Endothelial cell of umbilical vein (primary cell): ENCODE data around the gene TENM4. TPM values are rescaled to one million over a fixed set of nuclear protein-coding genes. Genes with fewer than 3 reads are reported as not detected.

Experiments used
- BruUV-seq: library from RNA; stranded (reverse); fragments of 400-500 nt; replicated peaks from 2 replicates; lab custom pipeline; 2021; lab: Mats Ljungman, UMichigan
- CTCF ChIA-PET: fragments of 300-600, 350-600 bp; sonication (Branson Sonifier 250); formaldehyde crosslinking; loops from one replicate; lab custom pipeline; 2021; ENCODE audit warnings: antibody characterized with exemption, inconsistent platforms; lab: Charles Lee
- POLR2A ChIA-PET: fragments of 300-600, 350-600 bp; sonication (Branson Sonifier 250); formaldehyde crosslinking; loops from one replicate; lab custom pipeline; 2021; ENCODE audit warnings: antibody characterized with exemption, inconsistent platforms; lab: Charles Lee
- DNase-seq: peaks from one replicate; pipeline ENCODE4 v3.0.0-alpha.2; 2011; ENCODE audit warnings: low read depth, low spot score
- FAIRE-seq: peaks from 2 replicates; lab custom pipeline; 2011; peaks lifted over from hg19 to GRCh38; lab: Jason Lieb, UNC
- H2AFZ ChIP-seq: 2 replicates; pipeline ENCODE4 v1.6.0; 2012; ENCODE audit warnings: low read depth, low read length, control low read depth, inconsistent platforms
- H3K27ac ChIP-seq: 2 replicates; pipeline ENCODE4 v1.5.1; 2011; ENCODE audit warnings: low read depth, mild to moderate bottlenecking, control low read depth, low read length, moderate library complexity; ENCODE audit not compliant: insufficient read depth
- H3K27me3 ChIP-seq, 2 experiments: 2 replicates each; pipeline versions ENCODE4 v1.6.0 to v1.6.1; 2011; ENCODE audit warnings: low read length in 2 of 2, mixed read lengths in 1 of 2; ENCODE audit not compliant: control insufficient read depth in 2 of 2, insufficient read depth in 2 of 2
- H3K36me3 ChIP-seq, 2 experiments: 2 replicates in 1 of 2; 3 replicates in 1 of 2; pipeline ENCODE4 v1.5.1; 2011; ENCODE audit warnings: low read length in 2 of 2, mild to moderate bottlenecking in 1 of 2, moderate library complexity in 1 of 2; ENCODE audit not compliant: control insufficient read depth in 2 of 2, insufficient read depth in 2 of 2; ENCODE audit errors: extremely low read depth in 1 of 2
- H3K4me1 ChIP-seq: 3 replicates; pipeline ENCODE4 v1.5.1; 2011; ENCODE audit warnings: mild to moderate bottlenecking, low read length; ENCODE audit not compliant: control insufficient read depth, insufficient read depth; ENCODE audit errors: extremely low read depth
- H3K4me2 ChIP-seq: 2 replicates; pipeline ENCODE4 v1.6.1; 2011; ENCODE audit warnings: low read length, control low read depth, mixed read lengths; ENCODE audit not compliant: insufficient read depth
- H3K4me3 ChIP-seq, 3 experiments: fragments of 200-600 bp in 1 of 3; sonication (generic), shearing (Covaris generic) in 1 of 3; replicated peaks in 1 of 3; 2 replicates each; pipeline ENCODE4 v1.5.1; 2011 to 2016; ENCODE audit warnings: control low read depth in 3 of 3, low read length in 3 of 3, mild to moderate bottlenecking in 2 of 3, inconsistent platforms in 1 of 3, low read depth in 1 of 3, moderate library complexity in 1 of 3; ENCODE audit not compliant: insufficient read depth in 1 of 3
- H3K79me2 ChIP-seq: 2 replicates; pipeline ENCODE4 v1.6.0; 2012; ENCODE audit warnings: low read length, inconsistent platforms; ENCODE audit not compliant: control insufficient read depth, insufficient read depth
- H3K9ac ChIP-seq: replicated peaks from 2 replicates; pipeline ENCODE3; 2011; ENCODE audit warnings: low read length, control low read depth; ENCODE audit not compliant: insufficient read depth; ENCODE audit errors: extremely low read depth
- H3K9me1 ChIP-seq: replicated peaks from 3 replicates; pipeline ENCODE4 v1.6.0; 2011; ENCODE audit warnings: mild to moderate bottlenecking, low read length; ENCODE audit not compliant: control insufficient read depth, insufficient read depth; ENCODE audit errors: extremely low read depth
- H3K9me3 ChIP-seq: replicated peaks from 2 replicates; pipeline ENCODE4 v1.5.1; 2012; ENCODE audit warnings: low read length, inconsistent platforms; ENCODE audit not compliant: control insufficient read depth, insufficient read depth
- H4K20me1 ChIP-seq: replicated peaks from 2 replicates; pipeline ENCODE3; 2011; ENCODE audit warnings: mild to moderate bottlenecking, low read length; ENCODE audit not compliant: control insufficient read depth, insufficient read depth; ENCODE audit errors: extremely low read depth
- CTCF ChIP-seq, 2 donors: IDR thresholded peaks; 1 replicate in 1 of 2; 2 replicates in 1 of 2; pipeline ENCODE4 v1.5.1; 2011; ENCODE audit warnings: low read length in 2 of 2, mild to moderate bottlenecking in 2 of 2, moderate library complexity in 2 of 2, control low read depth in 1 of 2, inconsistent platforms in 1 of 2, low read depth in 1 of 2; ENCODE audit not compliant: insufficient read depth in 1 of 2; ENCODE audit errors: extremely low read depth in 1 of 2
- EZH2 ChIP-seq: IDR thresholded peaks from 2 replicates; pipeline ENCODE4 v1.6.1; 2012; ENCODE audit warnings: borderline replicate concordance, low read depth, mild to moderate bottlenecking, moderate library complexity, low read length, inconsistent platforms; ENCODE audit not compliant: severe bottlenecking
- FOS ChIP-seq: IDR thresholded peaks from 2 replicates; pipeline ENCODE4 v1.6.1; 2011; ENCODE audit warnings: mild to moderate bottlenecking, low read length, moderate library complexity, borderline replicate concordance; ENCODE audit not compliant: insufficient read depth
- GATA2 ChIP-seq: IDR thresholded peaks from 2 replicates; pipeline ENCODE4 v1.7.0; 2011; ENCODE audit warnings: low read depth, mild to moderate bottlenecking, moderate library complexity, mixed read lengths, low read length; ENCODE audit not compliant: insufficient read length, insufficient read depth
- JUN ChIP-seq: IDR thresholded peaks from 2 replicates; pipeline ENCODE4 v1.6.1; 2011; ENCODE audit warnings: borderline replicate concordance, low read depth; ENCODE audit not compliant: insufficient read length, insufficient read depth
- MAX ChIP-seq: IDR thresholded peaks from 2 replicates; pipeline ENCODE4 v1.6.1; 2011; ENCODE audit not compliant: insufficient read depth, insufficient read length
- MYC ChIP-seq: IDR thresholded peaks from one replicate; pipeline ENCODE4 v1.6.1; 2011; ENCODE audit warnings: mild to moderate bottlenecking, low read depth, low read length
- POLR2A ChIP-seq: IDR thresholded peaks from 2 replicates; pipeline ENCODE4 v1.6.1; 2012; ENCODE audit warnings: low read depth, mild to moderate bottlenecking, control low read depth, low read length
- POLR2AphosphoS5 ChIP-seq: IDR thresholded peaks from 2 replicates; pipeline ENCODE4 v1.6.1; 2012; ENCODE audit warnings: low read depth, mild to moderate bottlenecking, control low read depth, low read length, moderate library complexity; ENCODE audit not compliant: insufficient read depth
- dilution Hi-C: fragments of 300-500 bp; cut with MboI; formaldehyde crosslinking; loops from one replicate; pipeline ENCODE4 v1.15.0; 2019; ENCODE audit warnings: low sequenced_read_pairs; ENCODE audit not compliant: extremely low pct_ligation_motif_present
- intact Hi-C: fragments of 100-400 bp; cut with micrococcal nuclease; formaldehyde crosslinking; loops from one replicate; pipeline ENCODE4 v1.10.0; 2022
- polyA plus RNA-seq, 4 experiments: library from polyadenylated mRNA; depleted of rRNA in 3 of 4; stranded (reverse) in 3 of 4; unstranded in 1 of 4; fragments of >200 nt; gene quantifications; 2 replicates each; pipeline versions ENCODE4 v1.2.1 to v1.2.3, GENCODE V29; 2011 to 2012; ENCODE audit warnings: missing spikeins in 1 of 4
- total RNA-seq: library from RNA; stranded (reverse); gene quantifications from 2 replicates; pipeline ENCODE4 v1.2.3, GENCODE V29; 2021

The TENM4 gene
- total and polyA plus RNA-seq, 2 donors (not counting 3 experiments of a cell fraction or from before 2014, with no cell fraction given), result 0.06 to 0.27 TPM

GRCh38 chr11:79276736-79277325 is 164.0 kb downstream of the TENM4 start:
- Histone ChIP-seq H3K4me1 (no peaks in the 10 kb centered on the region), H3K4me2 (no peak overlapping the region), H4K20me1 (no peaks in the 10 kb centered on the region), H3K9ac (no peak overlapping the region), H3K9me1 (no peaks in the 10 kb centered on the region), H3K27me3 (no peaks in the 10 kb centered on the region), H2AFZ (no peak overlapping the region), H3K27ac (no peak overlapping the region), H3K36me3 (no peaks in the 10 kb centered on the region), H3K4me3 (no peak overlapping the region), H3K9me3 (no peaks in the 10 kb centered on the region), H3K79me2 (no peaks in the 10 kb centered on the region)
- DNase-seq, result no peak
- TF ChIP-seq GATA2, result no peak
- TF ChIP-seq JUN, result no peak
- TF ChIP-seq MAX, result no peak
- TF ChIP-seq MYC, result no peak
- no peak for TF ChIP-seq POLR2AphosphoS5
- no peak for TF ChIP-seq FOS
- TF ChIP-seq POLR2A, result no peak
- no peak for TF ChIP-seq EZH2
- TF ChIP-seq CTCF (IDR thresholded peaks at IDR 0.05; ENCODE audit: extremely low read depth in 1 of 2, insufficient read depth in 1 of 2, low read depth in 1 of 2, low read length in 2 of 2), result no peak
- dilution Hi-C loops, result no loop called here
- no TSS peak for BruUV-seq
- FAIRE-seq, result no peak
- POLR2A ChIA-PET, result no interaction called here
- intact Hi-C loops, result no loop called here
- CTCF ChIA-PET, result no interaction called here
